NCI-H524 (cell line): ENCODE results near the gene DDAH1.

Experiments used
- DNase-seq, 2 experiments: peaks; one replicate each; lab custom pipeline; 2025; lab: John Stamatoyannopoulos, UW

Gene DDAH1

GRCh38 chr1:85303440-85304162 lies 161.4 kb downstream of the DDAH1 start:
- no peak for DNase-seq

- no peak for DNase-seq
Measured at GRCh38 chr1:85300140-85300539, 164.8 kb downstream of the DDAH1 start.

DNA sequence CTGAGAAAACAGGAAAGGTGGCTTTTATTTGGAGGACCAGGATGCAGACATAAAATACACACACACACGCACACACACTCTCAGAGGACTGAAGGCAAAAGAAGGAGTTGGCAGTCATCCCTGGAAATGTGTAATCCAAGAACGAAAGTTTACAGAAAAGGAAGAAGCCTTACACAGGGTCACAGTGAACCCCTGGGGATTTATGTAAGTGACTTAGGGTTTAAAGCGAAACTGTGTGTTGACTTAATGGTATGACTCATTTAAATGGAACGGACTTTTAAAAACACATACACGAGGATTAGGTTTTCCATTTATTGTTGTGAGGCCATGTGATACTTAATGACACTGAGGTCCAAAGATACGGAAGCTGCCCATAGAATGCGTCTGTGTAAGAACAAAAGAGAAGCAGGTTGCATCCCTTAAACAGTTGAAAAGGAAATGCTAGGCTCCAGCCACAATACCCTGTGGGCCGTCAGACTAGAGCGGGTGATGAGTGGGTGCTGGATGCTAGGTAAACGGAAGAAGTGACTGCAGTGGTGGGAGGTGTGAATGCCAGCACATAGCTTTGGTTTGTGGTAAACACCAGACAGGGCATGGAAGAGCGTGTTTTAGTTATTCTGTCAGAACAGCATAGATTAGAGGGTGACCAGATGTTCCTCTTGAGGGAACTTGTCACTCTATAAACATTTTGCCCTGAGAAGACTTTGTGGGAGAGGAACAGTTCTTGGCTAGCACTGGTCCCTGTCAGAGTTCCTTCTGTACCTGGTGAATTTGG lies 166.9 kb downstream of the DDAH1 start:
- no peak for DNase-seq

DNA sequence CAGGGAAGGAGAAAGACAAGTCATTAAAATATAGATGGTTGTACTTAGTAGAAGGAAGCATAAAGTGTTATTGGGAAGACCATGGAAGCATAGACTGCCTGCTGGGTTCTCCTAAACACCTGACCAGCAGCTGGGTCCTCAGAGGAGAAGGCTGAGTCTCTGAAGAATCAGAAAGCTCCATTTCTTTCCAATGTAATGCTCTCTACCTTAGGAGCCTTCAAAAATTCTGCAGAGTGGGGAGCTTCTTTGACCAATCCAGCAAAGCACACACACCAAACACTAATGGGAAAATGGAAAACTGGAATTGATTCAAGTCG lies 167.5 kb downstream of the DDAH1 start:
- DNase-seq: no peak

GRCh38 chr1:85296980-85297379 lies 168.0 kb downstream of the DDAH1 start:
- DNase-seq: no peak

DNA sequence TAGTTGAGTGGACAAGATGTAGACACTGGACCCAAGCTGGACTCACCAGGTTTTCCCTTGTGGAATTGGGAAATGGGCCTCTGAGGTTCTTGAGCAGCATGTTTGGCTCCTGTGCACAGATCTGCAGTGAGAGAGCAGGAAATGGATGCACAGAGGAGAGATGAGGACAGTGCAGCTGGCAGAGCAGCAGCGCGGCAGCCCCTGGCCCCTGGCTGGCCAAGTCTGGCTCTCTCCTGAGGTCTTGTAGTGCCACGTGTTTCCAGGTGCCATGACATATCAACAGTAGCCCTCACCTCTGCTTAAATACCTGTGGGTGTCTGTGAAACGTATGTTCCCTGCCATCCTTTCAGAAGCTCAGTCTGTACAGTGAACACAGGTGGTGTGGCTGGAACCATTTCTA lies 169.3 kb downstream of the DDAH1 start:
- no peak for DNase-seq

DNA sequence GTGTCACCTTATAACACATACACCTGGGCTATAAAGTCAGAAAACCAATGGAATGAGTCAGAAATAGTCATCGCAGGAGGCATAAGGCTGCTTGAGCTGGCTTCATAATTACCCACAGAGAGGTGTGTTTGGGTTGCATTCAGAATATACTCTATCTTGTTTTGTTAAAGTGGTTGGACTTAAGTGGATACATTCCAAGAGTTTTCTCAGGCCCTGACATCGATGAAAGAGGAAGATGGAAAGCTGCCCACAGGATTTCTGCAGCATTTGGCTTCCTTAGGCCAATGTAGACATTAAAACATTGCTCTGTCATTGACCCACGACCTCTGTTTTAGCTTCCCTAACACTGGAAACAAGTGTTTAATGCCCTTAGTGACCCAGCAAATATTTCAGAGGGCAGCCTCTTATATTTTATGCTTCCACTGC lies 169.9 kb downstream of the DDAH1 start:
- DNase-seq: no peak

- DNase-seq: no peak
Measured at GRCh38 chr1:85290826-85291225, 174.1 kb downstream of the DDAH1 start.

DNA sequence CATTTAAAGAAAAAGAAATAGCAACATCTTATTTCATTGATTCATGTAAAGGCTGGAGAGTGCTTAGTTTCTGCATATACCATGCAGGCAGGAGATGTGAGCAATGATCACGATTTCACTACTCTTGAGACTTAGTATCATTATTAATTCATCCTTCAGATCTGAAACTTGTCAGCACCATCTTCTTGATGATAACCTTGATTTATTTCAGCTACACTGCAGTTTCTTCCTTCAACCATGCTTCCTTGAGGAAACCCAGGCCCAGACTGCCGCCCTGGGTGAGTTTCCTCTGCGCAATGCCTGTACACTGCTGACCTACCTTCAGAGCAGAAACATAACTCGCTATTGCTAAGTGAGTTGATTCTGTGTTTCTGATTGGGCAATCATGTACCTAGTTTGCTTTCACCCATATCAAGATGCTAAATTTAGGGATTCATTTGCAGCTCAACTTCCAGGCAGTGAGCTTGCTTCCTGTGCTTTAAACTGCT lies 175.1 kb downstream of the DDAH1 start:
- DNase-seq: no peak

GRCh38 chr1:85289207-85289847 lies 175.6 kb downstream of the DDAH1 start:
- no peak for DNase-seq

DNA sequence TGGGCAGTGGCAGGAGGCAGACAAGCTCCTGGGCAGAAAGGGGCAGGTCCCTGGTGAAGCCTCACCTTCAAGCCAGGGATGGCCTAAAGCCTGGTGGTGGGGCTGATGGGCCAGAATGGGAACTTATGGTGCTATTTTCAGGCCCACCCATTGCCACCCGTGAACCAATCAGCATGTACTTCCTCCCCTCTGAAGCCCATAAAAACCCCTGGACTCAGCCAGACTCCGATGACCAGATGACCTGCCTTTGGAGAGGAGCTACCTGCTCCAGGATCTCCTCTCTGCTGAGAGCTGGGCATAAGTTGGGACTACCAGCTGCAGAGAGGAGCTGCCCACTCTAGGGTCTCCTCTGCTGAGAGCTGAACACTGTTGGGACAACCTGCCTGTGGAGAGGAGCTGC lies 180.8 kb downstream of the DDAH1 start:
- DNase-seq: no peak

DNA sequence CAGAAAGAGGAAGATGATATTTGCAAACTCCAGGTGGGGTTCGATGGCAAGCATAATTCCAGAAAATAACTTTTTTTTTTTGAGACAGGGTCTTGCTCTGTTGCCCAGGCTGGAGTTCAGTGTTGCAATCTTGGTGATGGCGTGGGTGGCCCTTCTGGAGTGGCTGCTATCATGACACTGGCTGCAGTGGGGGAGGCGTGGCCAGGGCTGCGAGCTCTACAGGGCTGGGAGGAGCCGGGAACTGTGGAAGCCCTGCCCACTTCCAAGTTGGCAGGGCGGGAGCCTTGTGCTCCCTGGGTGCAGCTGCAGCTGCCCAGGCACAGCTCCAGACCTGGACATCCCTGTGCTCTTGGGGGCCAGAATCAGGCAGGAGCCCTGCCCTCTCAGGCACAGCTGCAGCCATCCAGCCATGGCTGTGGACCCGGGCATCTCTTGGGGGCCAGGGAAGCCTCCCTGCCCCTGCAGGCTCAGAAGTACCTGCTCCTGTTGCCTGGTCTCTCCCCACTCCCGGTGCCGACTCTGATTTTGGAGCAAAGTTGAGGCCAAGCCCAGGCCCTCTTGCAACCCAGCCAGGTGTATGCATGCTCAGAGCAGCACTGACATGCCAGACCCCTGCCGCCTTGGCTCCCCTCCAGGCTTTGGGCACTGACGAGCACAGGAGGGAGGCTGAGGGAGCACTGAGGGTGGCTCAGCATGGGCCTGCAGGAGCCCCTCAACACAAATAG lies 181.3 kb downstream of the DDAH1 start:
- no peak for DNase-seq

DNA sequence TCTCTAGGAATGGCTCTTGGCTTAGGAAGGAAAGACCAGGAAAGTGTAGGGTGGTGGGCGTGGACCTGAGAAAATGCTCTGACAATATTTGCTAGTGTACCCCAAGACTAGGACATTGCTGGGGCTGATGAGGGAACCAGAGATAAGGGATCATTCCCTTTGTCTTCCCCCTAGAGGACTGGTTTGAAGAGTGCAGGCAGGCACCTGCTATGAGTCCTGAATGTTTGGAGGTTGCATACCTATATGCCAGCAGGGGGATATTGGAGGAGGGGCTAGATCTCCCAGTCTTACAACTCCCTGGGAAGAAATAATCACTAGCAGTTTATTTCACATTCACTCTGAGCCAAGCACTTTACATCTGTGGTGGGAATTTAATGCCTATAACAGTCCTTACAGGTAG lies 182.5 kb downstream of the DDAH1 start:
- peak in 1 of 2 experiments; percentile 10 for DNase-seq

GRCh38 chr1:85280636-85281035 lies 184.3 kb downstream of the DDAH1 start:
- no peak for DNase-seq

GRCh38 chr1:85279458-85280080 lies 185.4 kb downstream of the DDAH1 start:
- DNase-seq: no peak

- DNase-seq: no peak
Measured at GRCh38 chr1:85278853-85279314, 186.1 kb downstream of the DDAH1 start.

DNA sequence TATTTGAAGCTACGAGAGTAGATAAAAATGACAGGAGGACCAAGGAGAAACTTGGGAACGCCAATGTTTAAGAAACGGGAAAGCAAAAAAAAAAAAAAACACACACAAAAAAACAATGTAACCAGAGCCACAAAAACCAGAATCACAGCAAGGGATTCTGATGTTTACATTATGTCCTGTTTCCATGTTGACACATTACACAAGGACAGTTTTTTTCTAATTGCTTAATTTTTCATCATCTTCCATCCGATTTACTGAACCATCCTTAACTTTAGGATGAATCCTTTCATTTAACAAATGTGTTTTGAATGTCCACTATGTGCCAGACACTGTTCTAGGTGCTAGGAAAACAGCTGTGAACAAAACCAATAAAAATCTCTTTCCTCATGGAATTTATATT lies 187.2 kb downstream of the DDAH1 start:
- DNase-seq: no peak

- DNase-seq: peak in 1 of 2 experiments; percentile 40
Measured at GRCh38 chr1:85276978-85277639, 187.8 kb downstream of the DDAH1 start.

DNA sequence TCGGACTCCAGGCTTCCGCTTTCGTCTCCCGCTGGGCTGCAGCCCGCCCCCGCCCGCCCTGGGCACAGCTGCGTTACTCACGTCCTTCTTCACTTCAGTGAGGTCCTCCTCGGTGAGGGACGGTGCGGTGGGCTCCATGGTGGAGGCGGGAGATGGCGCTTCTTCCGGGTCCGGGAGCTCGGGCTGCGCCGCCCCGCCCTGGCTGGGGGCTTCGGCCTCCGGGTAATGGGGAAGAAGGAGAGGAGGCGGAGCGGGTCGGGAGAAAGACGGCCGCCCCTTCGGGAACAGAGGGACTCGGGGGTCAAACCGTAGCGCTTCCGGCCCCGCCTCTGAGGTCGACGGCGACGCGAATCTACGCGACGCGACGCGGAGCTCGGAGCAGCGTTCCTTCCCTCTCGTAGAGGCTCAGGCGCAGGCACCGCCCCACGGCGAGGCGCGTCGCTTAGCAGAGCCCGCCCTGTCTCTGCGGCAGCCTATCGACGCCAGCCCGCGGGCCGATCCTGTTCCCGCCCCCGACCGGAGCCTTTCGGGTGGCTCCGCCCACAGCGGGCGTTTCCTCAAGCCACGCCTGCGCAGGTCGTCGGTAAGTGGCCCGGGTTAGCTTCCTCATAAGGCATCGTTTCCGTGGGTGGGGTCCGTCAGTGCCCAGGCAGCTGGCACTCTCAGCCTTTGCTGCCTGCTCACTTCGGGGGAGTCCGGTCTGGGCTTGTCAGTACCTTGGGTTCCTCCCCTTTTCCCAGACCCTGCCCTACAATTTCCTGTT lies 188.6 kb downstream of the DDAH1 start, which contains the start of gene BCL10:
TSS of gene BCL10 (minus strand) at position 418 of the 763 bp plus-strand sequence. CDS start at position 138, 280 bp downstream.
- DNase-seq: peak; percentile 96 to 98

- DNase-seq: peak in 1 of 2 experiments; percentile 50
Measured at GRCh38 chr1:85275701-85276214, 189.2 kb downstream of the DDAH1 start.
